K562 (cell line): Measurements from ENCODE around the gene MAN1A1. TPM values are rescaled to one million over a fixed set of nuclear protein-coding genes. Genes with fewer than 3 reads are reported as not detected.

Experiments
- ELF4 ChIP-seq: fragments of 450-650 bp; formaldehyde crosslinking; IDR thresholded peaks from 2 replicates; pipeline ENCODE4 v1.4.0; 2022; ENCODE audit warnings: missing genetic modification characterization
- FOSL1 ChIP-seq: fragments of 200-800 bp; sonication (Bioruptor generic); conservative IDR thresholded peaks from 2 replicates; pipeline ENCODE4 v1.6.1; 2016; ENCODE audit warnings: missing genetic modification characterization, missing compliant biosample characterization
- PHF20 ChIP-seq: fragments of 450-650 bp; IDR thresholded peaks from 2 replicates; pipeline ENCODE4 v1.6.1; 2018; ENCODE audit not compliant: partially characterized antibody
- RUNX1 ChIP-seq: sonication (generic); IDR thresholded peaks from 2 replicates; pipeline ENCODE4 v1.6.1; 2016; ENCODE audit warnings: antibody characterized with exemption, low read depth
- TCF7 ChIP-seq: sonication (generic); IDR thresholded peaks from 2 replicates; pipeline ENCODE4 v1.6.1; 2016; ENCODE audit warnings: antibody characterized with exemption, borderline replicate concordance
- polyA plus RNA-seq, 8 experiments: library from polyadenylated mRNA; depleted of rRNA in 4 of 8; stranded (reverse) in 5 of 8; unstranded in 3 of 8; fragments of >200 nt; fragmentation: Nextera tagmentation in 2 of 8; fragmentation: Illumina TruSeq in 1 of 8; extraction: Ambion mirVana in 2 of 8; extraction: Trizol in 1 of 8; gene quantifications; 2 replicates each; pipeline versions ENCODE4 v1.2.1 to v1.2.3, GENCODE V29; 2011 to 2014; ENCODE audit warnings: inconsistent platforms in 1 of 8, missing spikeins in 1 of 8
- total RNA-seq, 7 experiments: library from RNA; depleted of rRNA in 6 of 7; stranded (reverse); fragments of >200 nt in 6 of 7; fragmentation: Illumina TruSeq in 2 of 7; extraction: Trizol in 2 of 7; gene quantifications; 2 replicates each; pipeline versions ENCODE4 v1.2.1 to v1.2.3, GENCODE V29; 2011 to 2021; ENCODE audit warnings: low replicate concordance in 1 of 7
- TF ChIP-seq, protein P1 (sequence below): fragments of 450-650 bp; IDR thresholded peaks from 2 replicates; pipeline ENCODE4 v1.7.1; 2018; ENCODE audit warnings: mild to moderate bottlenecking, low read depth; ENCODE audit not compliant: partially characterized antibody
- TF ChIP-seq, protein P2 (sequence below): fragments of 450-650 bp; IDR thresholded peaks from 2 replicates; pipeline ENCODE4 v1.6.1; 2014; ENCODE audit warnings: low read depth, mild to moderate bottlenecking, moderate library complexity, borderline replicate concordance
- TF ChIP-seq, protein P3 (sequence below), 2 experiments: fragments of 450-650 bp; formaldehyde crosslinking in 1 of 2; IDR thresholded peaks; 2 replicates each; pipeline versions ENCODE4 v1.4.0 to v1.6.1; 2014 to 2020; ENCODE audit warnings: mild to moderate bottlenecking in 2 of 2, borderline replicate concordance in 1 of 2, low read depth in 1 of 2
- TF ChIP-seq, protein P4 (sequence below), 2 experiments: fragments of 450-650 bp; IDR thresholded peaks; 2 replicates each; pipeline ENCODE4 v1.6.1; 2018; ENCODE audit warnings: mild to moderate bottlenecking in 2 of 2, low read depth in 1 of 2; ENCODE audit not compliant: partially characterized antibody in 2 of 2

MAN1A1 gene
- total and polyA plus RNA-seq, 9 of the 15 experiments (the other 6 are each of a cell fraction or from before 2014, with no cell fraction given): 24.5 to 78.4 (median 59.7) TPM

DNA sequence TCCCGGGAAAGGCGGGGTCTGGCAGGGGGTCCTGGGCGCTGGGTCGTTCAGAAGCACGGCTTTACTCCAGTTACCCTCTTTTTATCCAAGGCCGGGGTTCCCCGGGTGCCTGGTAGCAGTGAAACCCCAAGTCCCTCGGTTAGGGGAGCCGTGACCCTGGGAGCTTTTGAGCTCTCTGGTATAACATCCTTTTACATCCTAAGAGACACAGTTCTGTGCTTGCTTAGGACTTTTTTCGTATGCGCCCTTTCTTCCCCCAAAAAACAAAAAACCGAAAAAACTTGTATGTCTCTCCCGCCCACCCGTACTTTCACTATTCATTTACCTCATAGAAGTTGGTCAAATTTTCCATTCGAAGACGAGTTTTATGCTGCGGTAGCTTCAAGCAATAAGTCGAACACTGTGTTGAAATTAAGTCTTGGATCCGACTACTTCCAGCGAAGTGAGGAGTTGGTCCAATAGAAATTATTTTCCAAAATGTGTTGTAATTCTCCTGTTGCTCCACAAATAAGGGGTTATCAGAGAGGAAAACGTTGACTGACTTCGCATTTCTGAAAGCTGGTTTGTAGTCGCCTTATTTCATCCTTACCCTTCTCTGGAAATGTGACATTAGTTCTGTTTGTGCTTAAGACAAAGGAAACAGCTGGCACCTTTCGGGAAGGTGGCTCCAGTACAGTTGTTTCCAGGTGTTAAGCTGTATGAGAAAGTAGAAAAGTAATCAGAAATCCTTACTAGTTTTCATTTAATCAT, 816 bp upstream of the MAN1A1 start (continued):
- TF ChIP-seq, protein P1, sequence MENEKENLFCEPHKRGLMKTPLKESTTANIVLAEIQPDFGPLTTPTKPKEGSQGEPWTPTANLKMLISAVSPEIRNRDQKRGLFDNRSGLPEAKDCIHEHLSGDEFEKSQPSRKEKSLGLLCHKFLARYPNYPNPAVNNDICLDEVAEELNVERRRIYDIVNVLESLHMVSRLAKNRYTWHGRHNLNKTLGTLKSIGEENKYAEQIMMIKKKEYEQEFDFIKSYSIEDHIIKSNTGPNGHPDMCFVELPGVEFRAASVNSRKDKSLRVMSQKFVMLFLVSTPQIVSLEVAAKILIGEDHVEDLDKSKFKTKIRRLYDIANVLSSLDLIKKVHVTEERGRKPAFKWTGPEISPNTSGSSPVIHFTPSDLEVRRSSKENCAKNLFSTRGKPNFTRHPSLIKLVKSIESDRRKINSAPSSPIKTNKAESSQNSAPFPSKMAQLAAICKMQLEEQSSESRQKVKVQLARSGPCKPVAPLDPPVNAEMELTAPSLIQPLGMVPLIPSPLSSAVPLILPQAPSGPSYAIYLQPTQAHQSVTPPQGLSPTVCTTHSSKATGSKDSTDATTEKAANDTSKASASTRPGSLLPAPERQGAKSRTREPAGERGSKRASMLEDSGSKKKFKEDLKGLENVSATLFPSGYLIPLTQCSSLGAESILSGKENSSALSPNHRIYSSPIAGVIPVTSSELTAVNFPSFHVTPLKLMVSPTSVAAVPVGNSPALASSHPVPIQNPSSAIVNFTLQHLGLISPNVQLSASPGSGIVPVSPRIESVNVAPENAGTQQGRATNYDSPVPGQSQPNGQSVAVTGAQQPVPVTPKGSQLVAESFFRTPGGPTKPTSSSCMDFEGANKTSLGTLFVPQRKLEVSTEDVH: no peak
- TF ChIP-seq TCF7 (no peak), PHF20 (no peak), RUNX1 (no peak), ELF4 (no peak), FOSL1 (0 out of 2 replicates have a peak, but pooled peaks have one; percentile 35)
- TF ChIP-seq, protein P2, sequence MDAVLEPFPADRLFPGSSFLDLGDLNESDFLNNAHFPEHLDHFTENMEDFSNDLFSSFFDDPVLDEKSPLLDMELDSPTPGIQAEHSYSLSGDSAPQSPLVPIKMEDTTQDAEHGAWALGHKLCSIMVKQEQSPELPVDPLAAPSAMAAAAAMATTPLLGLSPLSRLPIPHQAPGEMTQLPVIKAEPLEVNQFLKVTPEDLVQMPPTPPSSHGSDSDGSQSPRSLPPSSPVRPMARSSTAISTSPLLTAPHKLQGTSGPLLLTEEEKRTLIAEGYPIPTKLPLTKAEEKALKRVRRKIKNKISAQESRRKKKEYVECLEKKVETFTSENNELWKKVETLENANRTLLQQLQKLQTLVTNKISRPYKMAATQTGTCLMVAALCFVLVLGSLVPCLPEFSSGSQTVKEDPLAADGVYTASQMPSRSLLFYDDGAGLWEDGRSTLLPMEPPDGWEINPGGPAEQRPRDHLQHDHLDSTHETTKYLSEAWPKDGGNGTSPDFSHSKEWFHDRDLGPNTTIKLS: 0 out of 2 replicates have a peak, but pooled peaks have one; percentile 25
- TF ChIP-seq, protein P3, sequence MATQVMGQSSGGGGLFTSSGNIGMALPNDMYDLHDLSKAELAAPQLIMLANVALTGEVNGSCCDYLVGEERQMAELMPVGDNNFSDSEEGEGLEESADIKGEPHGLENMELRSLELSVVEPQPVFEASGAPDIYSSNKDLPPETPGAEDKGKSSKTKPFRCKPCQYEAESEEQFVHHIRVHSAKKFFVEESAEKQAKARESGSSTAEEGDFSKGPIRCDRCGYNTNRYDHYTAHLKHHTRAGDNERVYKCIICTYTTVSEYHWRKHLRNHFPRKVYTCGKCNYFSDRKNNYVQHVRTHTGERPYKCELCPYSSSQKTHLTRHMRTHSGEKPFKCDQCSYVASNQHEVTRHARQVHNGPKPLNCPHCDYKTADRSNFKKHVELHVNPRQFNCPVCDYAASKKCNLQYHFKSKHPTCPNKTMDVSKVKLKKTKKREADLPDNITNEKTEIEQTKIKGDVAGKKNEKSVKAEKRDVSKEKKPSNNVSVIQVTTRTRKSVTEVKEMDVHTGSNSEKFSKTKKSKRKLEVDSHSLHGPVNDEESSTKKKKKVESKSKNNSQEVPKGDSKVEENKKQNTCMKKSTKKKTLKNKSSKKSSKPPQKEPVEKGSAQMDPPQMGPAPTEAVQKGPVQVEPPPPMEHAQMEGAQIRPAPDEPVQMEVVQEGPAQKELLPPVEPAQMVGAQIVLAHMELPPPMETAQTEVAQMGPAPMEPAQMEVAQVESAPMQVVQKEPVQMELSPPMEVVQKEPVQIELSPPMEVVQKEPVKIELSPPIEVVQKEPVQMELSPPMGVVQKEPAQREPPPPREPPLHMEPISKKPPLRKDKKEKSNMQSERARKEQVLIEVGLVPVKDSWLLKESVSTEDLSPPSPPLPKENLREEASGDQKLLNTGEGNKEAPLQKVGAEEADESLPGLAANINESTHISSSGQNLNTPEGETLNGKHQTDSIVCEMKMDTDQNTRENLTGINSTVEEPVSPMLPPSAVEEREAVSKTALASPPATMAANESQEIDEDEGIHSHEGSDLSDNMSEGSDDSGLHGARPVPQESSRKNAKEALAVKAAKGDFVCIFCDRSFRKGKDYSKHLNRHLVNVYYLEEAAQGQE (IDR thresholded peaks at IDR 0.05; ENCODE audit: borderline replicate concordance): no peak
- TF ChIP-seq, protein P3 (CRISPR knock-in tag; IDR thresholded peaks at IDR 0.05; ENCODE audit: low read depth): no peak
- TF ChIP-seq, protein P4, sequence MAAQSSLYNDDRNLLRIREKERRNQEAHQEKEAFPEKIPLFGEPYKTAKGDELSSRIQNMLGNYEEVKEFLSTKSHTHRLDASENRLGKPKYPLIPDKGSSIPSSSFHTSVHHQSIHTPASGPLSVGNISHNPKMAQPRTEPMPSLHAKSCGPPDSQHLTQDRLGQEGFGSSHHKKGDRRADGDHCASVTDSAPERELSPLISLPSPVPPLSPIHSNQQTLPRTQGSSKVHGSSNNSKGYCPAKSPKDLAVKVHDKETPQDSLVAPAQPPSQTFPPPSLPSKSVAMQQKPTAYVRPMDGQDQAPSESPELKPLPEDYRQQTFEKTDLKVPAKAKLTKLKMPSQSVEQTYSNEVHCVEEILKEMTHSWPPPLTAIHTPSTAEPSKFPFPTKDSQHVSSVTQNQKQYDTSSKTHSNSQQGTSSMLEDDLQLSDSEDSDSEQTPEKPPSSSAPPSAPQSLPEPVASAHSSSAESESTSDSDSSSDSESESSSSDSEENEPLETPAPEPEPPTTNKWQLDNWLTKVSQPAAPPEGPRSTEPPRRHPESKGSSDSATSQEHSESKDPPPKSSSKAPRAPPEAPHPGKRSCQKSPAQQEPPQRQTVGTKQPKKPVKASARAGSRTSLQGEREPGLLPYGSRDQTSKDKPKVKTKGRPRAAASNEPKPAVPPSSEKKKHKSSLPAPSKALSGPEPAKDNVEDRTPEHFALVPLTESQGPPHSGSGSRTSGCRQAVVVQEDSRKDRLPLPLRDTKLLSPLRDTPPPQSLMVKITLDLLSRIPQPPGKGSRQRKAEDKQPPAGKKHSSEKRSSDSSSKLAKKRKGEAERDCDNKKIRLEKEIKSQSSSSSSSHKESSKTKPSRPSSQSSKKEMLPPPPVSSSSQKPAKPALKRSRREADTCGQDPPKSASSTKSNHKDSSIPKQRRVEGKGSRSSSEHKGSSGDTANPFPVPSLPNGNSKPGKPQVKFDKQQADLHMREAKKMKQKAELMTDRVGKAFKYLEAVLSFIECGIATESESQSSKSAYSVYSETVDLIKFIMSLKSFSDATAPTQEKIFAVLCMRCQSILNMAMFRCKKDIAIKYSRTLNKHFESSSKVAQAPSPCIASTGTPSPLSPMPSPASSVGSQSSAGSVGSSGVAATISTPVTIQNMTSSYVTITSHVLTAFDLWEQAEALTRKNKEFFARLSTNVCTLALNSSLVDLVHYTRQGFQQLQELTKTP (IDR thresholded peaks at IDR 0.05; ENCODE audit: low read depth in 1 of 2, partially characterized antibody in 2 of 2): peak in 1 of 2 experiments; percentile 23
